HEK293 (cell line): Measurements from ENCODE around the gene BLVRA.
A peak's percentile ranks its signal among the peaks of the same experiment; 100 is the strongest.

Source experiments
- CTCF ChIA-PET: fragments of 350-600 bp; formaldehyde crosslinking; extraction: SDS; loops from one replicate; lab custom pipeline; 2021; ENCODE audit warnings: antibody characterized with exemption; lab: Yijun Ruan, JAX
- POLR2A ChIA-PET: fragments of 300-600 bp; formaldehyde crosslinking; extraction: SDS; loops from one replicate; lab custom pipeline; 2020; ENCODE audit warnings: antibody characterized with exemption, inconsistent platforms; lab: Yijun Ruan, JAX
- H3K27ac ChIP-seq: fragments of 200-500 bp; sonication (Bioruptor generic); 2 replicates; pipeline ENCODE4 v1.5.1; 2014; ENCODE audit warnings: low read depth, low read length, control low read depth, inconsistent platforms; ENCODE audit errors: extremely low read depth
- H3K36me3 ChIP-seq, 2 experiments: fragments of 200-500 bp in 1 of 2; sonication (Bioruptor generic) in 1 of 2; 1 replicate in 1 of 2; 2 replicates in 1 of 2; pipeline ENCODE4 v1.5.1; 2014 to 2017; ENCODE audit warnings: inconsistent platforms in 2 of 2, low read length in 2 of 2; ENCODE audit not compliant: control insufficient read depth in 2 of 2, insufficient read depth in 1 of 2
- H3K4me1 ChIP-seq: fragments of 200-500 bp; sonication (Bioruptor generic); 2 replicates; pipeline ENCODE4 v1.5.1; 2014; ENCODE audit warnings: mild to moderate bottlenecking, low read length, inconsistent platforms; ENCODE audit not compliant: control insufficient read depth, insufficient read depth
- H3K4me3 ChIP-seq: 2 replicates; pipeline ENCODE4 v1.5.1; 2011; ENCODE audit warnings: low read depth, mild to moderate bottlenecking, control low read depth, low read length, moderate library complexity
- H3K9me3 ChIP-seq: fragments of 200-500 bp; sonication (Bioruptor generic); 2 replicates; pipeline ENCODE4 v1.5.1; 2014; ENCODE audit warnings: low read depth, low read length, inconsistent platforms; ENCODE audit not compliant: control insufficient read depth, insufficient read depth
- INSM2 ChIP-seq: fragments of 450-650 bp; formaldehyde crosslinking; IDR thresholded peaks from 2 replicates; pipeline ENCODE4 v1.5.1; 2016; ENCODE audit warnings: missing biosample characterization, missing genetic modification characterization
- KLF9 ChIP-seq: fragments of 450-650 bp; formaldehyde crosslinking; IDR thresholded peaks from 2 replicates; pipeline ENCODE4 v1.5.1; 2016; ENCODE audit warnings: missing biosample characterization, missing genetic modification characterization, low read depth
- MZF1 ChIP-seq: fragments of 450-650 bp; formaldehyde crosslinking; IDR thresholded peaks from 2 replicates; pipeline ENCODE4 v1.5.1; 2017; ENCODE audit warnings: missing biosample characterization, missing genetic modification characterization, borderline replicate concordance
- PRDM1 ChIP-seq: fragments of 450-650 bp; formaldehyde crosslinking; IDR thresholded peaks from 2 replicates; pipeline ENCODE4; 2016; ENCODE audit warnings: missing biosample characterization, missing genetic modification characterization
- SETDB1 ChIP-seq: IDR thresholded peaks from one replicate; pipeline ENCODE4 v1.6.1; 2017; ENCODE audit warnings: mild to moderate bottlenecking, low read length, moderate library complexity, mixed read lengths; ENCODE audit not compliant: insufficient read length
- SP2 ChIP-seq: fragments of 450-650 bp; formaldehyde crosslinking; IDR thresholded peaks from 2 replicates; pipeline ENCODE4 v1.5.1; 2016; ENCODE audit warnings: missing biosample characterization, missing genetic modification characterization
- TSHZ1 ChIP-seq: fragments of 450-650 bp; formaldehyde crosslinking; IDR thresholded peaks from 2 replicates; pipeline ENCODE4 v1.5.1; 2016; ENCODE audit warnings: missing biosample characterization, missing genetic modification characterization, borderline replicate concordance
- ZBTB11 ChIP-seq: fragments of 450-650 bp; formaldehyde crosslinking; conservative IDR thresholded peaks from 2 replicates; pipeline ENCODE4 v1.5.1; 2016; ENCODE audit warnings: low read depth, missing biosample characterization, missing genetic modification characterization
- ZBTB48 ChIP-seq: fragments of 450-650 bp; formaldehyde crosslinking; IDR thresholded peaks from 2 replicates; pipeline ENCODE4 v1.5.1; 2016; ENCODE audit warnings: missing biosample characterization, missing genetic modification characterization
- ZNF140 ChIP-seq: fragments of 450-650 bp; formaldehyde crosslinking; IDR thresholded peaks from 2 replicates; pipeline ENCODE4 v1.5.1; 2016; ENCODE audit warnings: missing biosample characterization, missing genetic modification characterization
- ZNF202 ChIP-seq: fragments of 450-650 bp; formaldehyde crosslinking; IDR thresholded peaks from 2 replicates; pipeline ENCODE4 v1.5.1; 2016; ENCODE audit warnings: missing biosample characterization, missing genetic modification characterization, borderline replicate concordance
- ZNF239 ChIP-seq: fragments of 450-650 bp; formaldehyde crosslinking; IDR thresholded peaks from 2 replicates; pipeline ENCODE4 v1.5.1; 2016; ENCODE audit warnings: missing biosample characterization, missing genetic modification characterization
- ZNF362 ChIP-seq: fragments of 450-650 bp; formaldehyde crosslinking; IDR thresholded peaks from 2 replicates; pipeline ENCODE4 v1.5.1; 2016; ENCODE audit warnings: missing biosample characterization, missing genetic modification characterization
- ZNF37A ChIP-seq: fragments of 450-650 bp; IDR thresholded peaks from 2 replicates; pipeline ENCODE4 v1.5.1; 2018; ENCODE audit warnings: missing biosample characterization, missing genetic modification characterization
- ZNF449 ChIP-seq: fragments of 450-650 bp; formaldehyde crosslinking; IDR thresholded peaks from 2 replicates; pipeline ENCODE4 v1.5.1; 2017; ENCODE audit warnings: missing biosample characterization, mild to moderate bottlenecking, missing genetic modification characterization, moderate library complexity
- ZNF514 ChIP-seq: fragments of 450-650 bp; formaldehyde crosslinking; IDR thresholded peaks from 2 replicates; pipeline ENCODE4 v1.5.1; 2016; ENCODE audit warnings: missing biosample characterization, missing genetic modification characterization
- ZNF580 ChIP-seq: fragments of 450-650 bp; formaldehyde crosslinking; IDR thresholded peaks from 2 replicates; pipeline ENCODE4 v1.5.1; 2016; ENCODE audit warnings: missing biosample characterization, missing genetic modification characterization
- ZNF585B ChIP-seq: fragments of 450-650 bp; formaldehyde crosslinking; IDR thresholded peaks from 2 replicates; pipeline ENCODE4 v1.5.1; 2016; ENCODE audit warnings: missing biosample characterization, missing genetic modification characterization
- ZNF621 ChIP-seq: fragments of 450-650 bp; formaldehyde crosslinking; IDR thresholded peaks from 2 replicates; pipeline ENCODE4 v1.5.1; 2017; ENCODE audit warnings: missing biosample characterization, missing genetic modification characterization
- ZNF623 ChIP-seq: fragments of 450-650 bp; formaldehyde crosslinking; IDR thresholded peaks from 2 replicates; pipeline ENCODE4 v1.5.1; 2016; ENCODE audit warnings: missing biosample characterization, missing genetic modification characterization
- ZNF830 ChIP-seq: fragments of 450-650 bp; IDR thresholded peaks from 2 replicates; pipeline ENCODE4 v1.5.0; 2018; ENCODE audit warnings: missing biosample characterization, missing genetic modification characterization, low read depth, mild to moderate bottlenecking, moderate library complexity
- TF ChIP-seq, protein P1 (sequence below): fragments of 450-650 bp; formaldehyde crosslinking; IDR thresholded peaks from 2 replicates; pipeline ENCODE4 v1.5.1; 2016; ENCODE audit warnings: missing biosample characterization, missing genetic modification characterization, low read depth

BLVRA gene

DNA sequence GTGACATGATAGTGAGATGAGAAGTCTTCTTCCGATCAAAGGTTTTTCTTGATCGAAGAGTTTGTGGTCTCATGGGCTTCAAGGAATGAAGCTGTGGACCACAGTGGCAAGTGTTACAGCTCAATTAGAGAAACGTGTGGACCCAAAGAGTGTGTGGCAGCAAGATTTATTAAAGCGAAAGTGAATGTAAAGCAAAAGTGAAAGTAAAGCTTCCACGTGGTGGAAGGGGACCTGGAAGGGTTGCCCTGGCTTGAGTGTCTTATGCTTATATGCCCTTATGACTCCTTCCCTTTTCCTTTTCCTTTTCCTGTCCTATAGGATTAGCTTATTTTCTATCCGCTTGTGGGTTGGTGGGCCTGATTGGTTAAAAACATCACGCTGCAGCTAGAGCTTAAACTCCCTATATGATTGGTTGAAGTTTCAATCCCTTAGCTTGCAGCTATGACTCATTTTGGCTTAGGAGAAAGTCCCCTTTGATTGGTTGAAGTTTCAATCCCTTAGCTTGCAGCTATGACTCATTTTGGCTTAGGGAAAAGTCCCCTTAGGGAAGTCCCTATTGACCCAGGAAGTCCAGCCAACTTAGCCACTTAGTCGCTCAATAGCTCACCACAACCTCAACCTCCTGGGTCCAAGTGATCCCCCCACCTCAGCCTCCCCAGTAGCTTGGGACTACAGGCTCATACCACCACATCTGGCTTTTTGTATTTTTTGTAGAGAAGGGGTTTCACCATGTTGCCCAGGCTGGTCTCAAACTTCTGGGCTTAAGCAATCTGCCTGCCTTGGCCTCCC lies 76.2 kb downstream of the BLVRA start:
- ChIA-PET POLR2A (interaction anchor here (2.0 kb wide), 1 partner anchor 252 kb away, joined by 6 read pairs; the partner anchor contains the start of gene STK17A), CTCF (interaction anchor here (2.6 kb wide), 1 partner anchor 252 kb away, joined by 19 read pairs; the partner anchor contains the start of gene STK17A)
- no peak overlapping the region for H3K4me3 ChIP-seq
- no peaks in the 10 kb centered on the region for H3K36me3 ChIP-seq
- no peaks in the 10 kb centered on the region; the same call in 1 of the 2 replicates for H3K4me1 ChIP-seq
- no peak for TF ChIP-seq ZBTB11
- no peak for TF ChIP-seq ZNF140 (tag by site-specific recombination)
- TF ChIP-seq ZNF449 (tag by site-specific recombination) = no peak
- no peak for TF ChIP-seq ZNF580
- TF ChIP-seq ZNF202 (tag by site-specific recombination) = no peak
- TF ChIP-seq MZF1 (tag by site-specific recombination) = peak; percentile 62; the same call in 1 of the 2 replicates
- TF ChIP-seq ZBTB48 (tag by site-specific recombination) = peak; percentile 35; the same call in 1 of the 2 replicates
- no peak for TF ChIP-seq TSHZ1 (tag by site-specific recombination)
- peak; percentile 55 for TF ChIP-seq SP2
- TF ChIP-seq SETDB1 = peak; percentile 44
- TF ChIP-seq ZNF514 (tag by site-specific recombination) = no peak
- no peak for TF ChIP-seq ZNF37A (tag by site-specific recombination)
- no peak for TF ChIP-seq ZNF830 (tag by site-specific recombination)
- no peak for TF ChIP-seq ZNF362
- TF ChIP-seq ZNF585B (tag by site-specific recombination) = no peak
- no peak for TF ChIP-seq ZNF239 (tag by site-specific recombination)
- TF ChIP-seq INSM2 = no peak
- TF ChIP-seq ZNF623 (tag by site-specific recombination) = no peak
- TF ChIP-seq, protein P1, sequence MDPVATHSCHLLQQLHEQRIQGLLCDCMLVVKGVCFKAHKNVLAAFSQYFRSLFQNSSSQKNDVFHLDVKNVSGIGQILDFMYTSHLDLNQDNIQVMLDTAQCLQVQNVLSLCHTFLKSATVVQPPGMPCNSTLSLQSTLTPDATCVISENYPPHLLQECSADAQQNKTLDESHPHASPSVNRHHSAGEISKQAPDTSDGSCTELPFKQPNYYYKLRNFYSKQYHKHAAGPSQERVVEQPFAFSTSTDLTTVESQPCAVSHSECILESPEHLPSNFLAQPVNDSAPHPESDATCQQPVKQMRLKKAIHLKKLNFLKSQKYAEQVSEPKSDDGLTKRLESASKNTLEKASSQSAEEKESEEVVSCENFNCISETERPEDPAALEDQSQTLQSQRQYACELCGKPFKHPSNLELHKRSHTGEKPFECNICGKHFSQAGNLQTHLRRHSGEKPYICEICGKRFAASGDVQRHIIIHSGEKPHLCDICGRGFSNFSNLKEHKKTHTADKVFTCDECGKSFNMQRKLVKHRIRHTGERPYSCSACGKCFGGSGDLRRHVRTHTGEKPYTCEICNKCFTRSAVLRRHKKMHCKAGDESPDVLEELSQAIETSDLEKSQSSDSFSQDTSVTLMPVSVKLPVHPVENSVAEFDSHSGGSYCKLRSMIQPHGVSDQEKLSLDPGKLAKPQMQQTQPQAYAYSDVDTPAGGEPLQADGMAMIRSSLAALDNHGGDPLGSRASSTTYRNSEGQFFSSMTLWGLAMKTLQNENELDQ (tag by site-specific recombination) = no peak
- no peak for TF ChIP-seq KLF9
- 0 out of 2 replicates have a peak, but pooled peaks have one; percentile 52 for TF ChIP-seq PRDM1 (tag by site-specific recombination)
- no peak for TF ChIP-seq ZNF621 (tag by site-specific recombination)
- no peaks in the 10 kb centered on the region for H3K9me3 ChIP-seq
- H3K27ac ChIP-seq = no peak overlapping the region
